ENCODE measurements around the gene PRDM5.

- TF ChIP-seq EP300 (IDR thresholded peaks at IDR 0.05) (no peak), CTCF (IDR thresholded peaks at IDR 0.05) (no peak)
Observed at GRCh38 chr4:120824946-120825345, 97.6 kb downstream of the PRDM5 start.
